Thyroid gland (tissue), 4 donors: ENCODE measurements around the gene ABCC10.

Experiments used
- POLR2A ChIP-seq, 2 donors: fragments of 450-650 bp; IDR thresholded peaks; one replicate each; pipeline ENCODE4 v1.6.1; 2017; ENCODE audit warnings: antibody characterized with exemption in 2 of 2, mild to moderate bottlenecking in 2 of 2, moderate library complexity in 1 of 2
- TF ChIP-seq, protein P1 (sequence below), 6 experiments: fragments of 200-600 bp in 3 of 6; fragments of 450-650 bp in 3 of 6; sonication (generic) in 3 of 6; IDR thresholded peaks; one replicate each; pipeline ENCODE4 v1.5.1; 2016 to 2019; ENCODE audit warnings: antibody characterized with exemption in 6 of 6, mild to moderate bottlenecking in 2 of 6, inconsistent platforms in 1 of 6, moderate library complexity in 1 of 6

DNA sequence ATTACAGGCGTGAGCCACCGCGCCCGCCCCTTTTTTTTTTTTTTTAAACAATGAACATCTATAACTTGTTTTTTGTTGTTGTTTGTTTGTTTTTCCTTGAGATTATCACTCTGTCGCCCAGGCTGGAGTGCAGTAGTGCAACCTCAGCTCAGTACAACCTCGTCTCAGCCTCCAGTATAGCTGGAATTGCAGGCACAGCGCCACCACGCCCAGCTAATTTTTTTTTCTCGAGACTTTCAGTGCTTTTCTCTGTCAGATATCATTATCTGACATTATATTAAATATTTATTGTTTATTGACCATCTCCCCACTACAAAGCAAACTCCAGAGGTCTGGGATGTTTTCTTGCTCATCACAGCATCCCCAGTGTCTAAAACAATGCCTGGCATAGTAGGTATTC lies 30.3 kb downstream of the ABCC10 start:
- TF ChIP-seq, protein P1, sequence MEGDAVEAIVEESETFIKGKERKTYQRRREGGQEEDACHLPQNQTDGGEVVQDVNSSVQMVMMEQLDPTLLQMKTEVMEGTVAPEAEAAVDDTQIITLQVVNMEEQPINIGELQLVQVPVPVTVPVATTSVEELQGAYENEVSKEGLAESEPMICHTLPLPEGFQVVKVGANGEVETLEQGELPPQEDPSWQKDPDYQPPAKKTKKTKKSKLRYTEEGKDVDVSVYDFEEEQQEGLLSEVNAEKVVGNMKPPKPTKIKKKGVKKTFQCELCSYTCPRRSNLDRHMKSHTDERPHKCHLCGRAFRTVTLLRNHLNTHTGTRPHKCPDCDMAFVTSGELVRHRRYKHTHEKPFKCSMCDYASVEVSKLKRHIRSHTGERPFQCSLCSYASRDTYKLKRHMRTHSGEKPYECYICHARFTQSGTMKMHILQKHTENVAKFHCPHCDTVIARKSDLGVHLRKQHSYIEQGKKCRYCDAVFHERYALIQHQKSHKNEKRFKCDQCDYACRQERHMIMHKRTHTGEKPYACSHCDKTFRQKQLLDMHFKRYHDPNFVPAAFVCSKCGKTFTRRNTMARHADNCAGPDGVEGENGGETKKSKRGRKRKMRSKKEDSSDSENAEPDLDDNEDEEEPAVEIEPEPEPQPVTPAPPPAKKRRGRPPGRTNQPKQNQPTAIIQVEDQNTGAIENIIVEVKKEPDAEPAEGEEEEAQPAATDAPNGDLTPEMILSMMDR (IDR thresholded peaks at IDR 0.05): no peak
- TF ChIP-seq POLR2A (IDR thresholded peaks at IDR 0.05): no peak
